Panc1 (cell line): ENCODE results near the gene ACER2.

Experiments used
- POLR2AphosphoS5 ChIP-seq: IDR thresholded peaks from 2 replicates; pipeline ENCODE4 v1.6.1; 2012; ENCODE audit warnings: mild to moderate bottlenecking, low read depth, low read length, moderate library complexity
- REST ChIP-seq, 2 experiments: IDR thresholded peaks; 2 replicates each; pipeline ENCODE4 v1.6.1; 2011 to 2012; ENCODE audit warnings: low read depth in 2 of 2, control low read depth in 1 of 2, low read length in 1 of 2, mild to moderate bottlenecking in 1 of 2, moderate library complexity in 1 of 2; ENCODE audit not compliant: insufficient read depth in 1 of 2
- SIN3A ChIP-seq: IDR thresholded peaks from 2 replicates; pipeline ENCODE4 v1.6.1; 2012; ENCODE audit warnings: low read depth, mild to moderate bottlenecking, low read length, moderate library complexity, borderline replicate concordance; ENCODE audit not compliant: insufficient read depth
- TCF7L2 ChIP-seq: IDR thresholded peaks from 2 replicates; pipeline ENCODE4 v1.6.1; 2011; ENCODE audit warnings: mild to moderate bottlenecking, low read depth, low read length, inconsistent platforms
- TF ChIP-seq, protein P1 (sequence below): fragments of 450-650 bp; IDR thresholded peaks from 2 replicates; pipeline ENCODE4 v1.5.1; 2017; ENCODE audit warnings: mild to moderate bottlenecking

- TF ChIP-seq POLR2AphosphoS5 (no peak), REST (IDR thresholded peaks at IDR 0.05; ENCODE audit: insufficient read depth in 1 of 2, low read depth in 2 of 2, low read length in 1 of 2) (no peak), SIN3A (no peak), TCF7L2 (no peak)
- TF ChIP-seq, protein P1, sequence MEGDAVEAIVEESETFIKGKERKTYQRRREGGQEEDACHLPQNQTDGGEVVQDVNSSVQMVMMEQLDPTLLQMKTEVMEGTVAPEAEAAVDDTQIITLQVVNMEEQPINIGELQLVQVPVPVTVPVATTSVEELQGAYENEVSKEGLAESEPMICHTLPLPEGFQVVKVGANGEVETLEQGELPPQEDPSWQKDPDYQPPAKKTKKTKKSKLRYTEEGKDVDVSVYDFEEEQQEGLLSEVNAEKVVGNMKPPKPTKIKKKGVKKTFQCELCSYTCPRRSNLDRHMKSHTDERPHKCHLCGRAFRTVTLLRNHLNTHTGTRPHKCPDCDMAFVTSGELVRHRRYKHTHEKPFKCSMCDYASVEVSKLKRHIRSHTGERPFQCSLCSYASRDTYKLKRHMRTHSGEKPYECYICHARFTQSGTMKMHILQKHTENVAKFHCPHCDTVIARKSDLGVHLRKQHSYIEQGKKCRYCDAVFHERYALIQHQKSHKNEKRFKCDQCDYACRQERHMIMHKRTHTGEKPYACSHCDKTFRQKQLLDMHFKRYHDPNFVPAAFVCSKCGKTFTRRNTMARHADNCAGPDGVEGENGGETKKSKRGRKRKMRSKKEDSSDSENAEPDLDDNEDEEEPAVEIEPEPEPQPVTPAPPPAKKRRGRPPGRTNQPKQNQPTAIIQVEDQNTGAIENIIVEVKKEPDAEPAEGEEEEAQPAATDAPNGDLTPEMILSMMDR: no peak
These were observed 2.5 kb downstream of the ACER2 start for GRCh38 chr9:19411316-19411715.
